Ovary (tissue), 9 donors: Measurements from ENCODE around the gene MBNL2. TPM values are rescaled to one million over a fixed set of nuclear protein-coding genes. Genes with fewer than 3 reads are reported as not detected.

ENCODE experiments used
- DNase-seq, 5 donors: peaks; one replicate each; pipeline ENCODE4 v3.0.0-alpha.2; 2019 to 2020
- H3K27ac ChIP-seq, 2 donors: fragments of 200-600 bp; one replicate each; pipeline versions ENCODE4 v1.5.1 to v1.8.0; 2019 to 2022
- H3K27me3 ChIP-seq: fragments of 200-600 bp; one replicate; pipeline ENCODE4 v1.8.0; 2022
- H3K36me3 ChIP-seq: fragments of 200-600 bp; sonication (generic); one replicate; pipeline ENCODE4 v1.5.1; 2019
- H3K4me1 ChIP-seq: one replicate; pipeline ENCODE4 v1.8.1; 2013; ENCODE audit warnings: mild to moderate bottlenecking, moderate library complexity; ENCODE audit not compliant: insufficient read depth
- H3K4me3 ChIP-seq: fragments of 200-600 bp; sonication (generic); one replicate; pipeline ENCODE4 v1.5.1; 2017
- H3K9me3 ChIP-seq, 2 donors: fragments of 200-600 bp in 1 of 2; sonication (generic) in 1 of 2; one replicate each; pipeline versions ENCODE4 v1.5.1 to v1.8.1; 2013 to 2019; ENCODE audit warnings: mild to moderate bottlenecking in 1 of 2, moderate library complexity in 1 of 2
- CTCF ChIP-seq, 3 donors: fragments of 450-650 bp in 2 of 3; fragments of 200-600 bp in 1 of 3; IDR thresholded peaks; one replicate each; pipeline versions ENCODE4 v1.5.1 to v1.8.0; 2016 to 2022; ENCODE audit warnings: antibody characterized with exemption in 3 of 3, mild to moderate bottlenecking in 1 of 3
- EP300 ChIP-seq: sonication (generic); formaldehyde crosslinking; IDR thresholded peaks from one replicate; pipeline ENCODE4 v1.6.1; 2017; ENCODE audit warnings: antibody characterized with exemption
- POLR2A ChIP-seq: fragments of 450-650 bp; IDR thresholded peaks from one replicate; pipeline ENCODE4 v1.6.1; 2017; ENCODE audit warnings: antibody characterized with exemption, mild to moderate bottlenecking, moderate library complexity
- WGBS, 3 donors: extraction: QIAGEN DNeasy Blood & Tissue Kit in 1 of 3; methylation state at CpG; one replicate each; pipeline versions ENCODE4 v1.1.5 to v1.1.7; 2013 to 2017; 5-methylcytosine and 5-hydroxymethylcytosine counted together
- intact Hi-C, 4 donors: fragments of 100-400 bp; cut with DNase I; formaldehyde crosslinking; loops; one replicate each; pipeline versions ENCODE4 v1.11.0 to v1.15.1; 2022 to 2023
- polyA plus RNA-seq, 2 donors: library from polyadenylated mRNA; stranded (reverse); fragments of 200-250 nt in 1 of 2; fragments of 350-450 nt in 1 of 2; fragmentation: Illumina TruSeq in 1 of 2; extraction: RNeasy Lipid Tissue Mini Kit (QIAGEN cat#74804) in 1 of 2; gene quantifications; one replicate each; pipeline ENCODE4 v1.2.3, GENCODE V29; 2013 to 2014
- total RNA-seq, 7 donors: library from RNA; depleted of rRNA in 2 of 7; stranded (reverse); fragments of >200 nt in 2 of 7; fragmentation: NEBNext Ultra II Directional in 3 of 7; extraction: Animal tissue kit (Norgen Biotek cat#: 25700) in 3 of 7; gene quantifications; one replicate each; pipeline versions ENCODE4 v1.1.0 to v1.2.4, GENCODE V29; 2016 to 2023
- donor health status: DM: no; HTN: no; CAD: no; lungs with moderate emphysema.
- donor health status: DM: no; HTN: no; CAD: no.
- donor health status: Bipolar disorder and iron deficiency.
- donor health status: DM: yes; HTN: yes; CAD: no.
- donor health status: DM: no; HTN: no; CAD: no.
- donor health status: DM: yes; HTN: yes; CAD: no.

Gene MBNL2
- total and polyA plus RNA-seq, 9 donors = 43.7 to 110 (median 92.1) TPM

GRCh38 chr13:97229699-97230098 is 7.6 kb downstream of the MBNL2 start:
- intact Hi-C loops = loop anchor here in 2 of 4 donors (10.0 kb wide), 2 partner anchors 115 to 205 kb away; partner anchors contain the start of gene RAP2A (in 1 of the 2)
- Histone ChIP-seq H3K9me3 (no peaks in the 10 kb centered on the region), H3K27ac (no peak overlapping the region), H3K4me3 (no peak overlapping the region), H3K4me1 (peaks cover 26% of the 10 kb centered on the region), H3K36me3 (no peaks in the 10 kb centered on the region), H3K27me3 (no peaks in the 10 kb centered on the region)
- no peak for DNase-seq
- 93 to 96% (median 94%) methylated on average over 3 of the region's 3 CpGs for WGBS, 3 donors
- TF ChIP-seq CTCF (IDR thresholded peaks at IDR 0.05) (no peak), EP300 (no peak), POLR2A (no peak)

- WGBS, 3 donors = 53 to 58% (median 54%) methylated on average over 4 of the region's 4 CpGs
- DNase-seq = no peak
- Histone ChIP-seq H3K36me3 (no peaks in the 10 kb centered on the region), H3K4me1 (peaks cover 27% of the 10 kb centered on the region), H3K27ac (no peak overlapping the region), H3K27me3 (no peaks in the 10 kb centered on the region), H3K4me3 (no peak overlapping the region), H3K9me3 (no peaks in the 10 kb centered on the region)
- intact Hi-C loops = no loop called here
- no peak for TF ChIP-seq CTCF (IDR thresholded peaks at IDR 0.05)
- TF ChIP-seq EP300 = no peak
- no peak for TF ChIP-seq POLR2A
Observed at GRCh38 chr13:97231118-97231828, 9.1 kb downstream of the MBNL2 start.

GRCh38 chr13:97231829-97232196 is 9.7 kb downstream of the MBNL2 start:
- Histone ChIP-seq H3K27ac (no peak overlapping the region), H3K36me3 (no peaks in the 10 kb centered on the region), H3K9me3 (no peaks in the 10 kb centered on the region), H3K27me3 (no peaks in the 10 kb centered on the region), H3K4me3 (no peak overlapping the region), H3K4me1 (peaks cover 25% of the 10 kb centered on the region)
- intact Hi-C loops = no loop called here
- DNase-seq = no peak
- 38 to 45% (median 43%) methylated on average over 6 of the region's 6 CpGs for WGBS, 3 donors
- no peak for TF ChIP-seq POLR2A
- TF ChIP-seq EP300 = no peak
- TF ChIP-seq CTCF (IDR thresholded peaks at IDR 0.05) = no peak

GRCh38 chr13:97233499-97233898 is 11.4 kb downstream of the MBNL2 start:
- no peak overlapping the region for H3K27ac ChIP-seq
- no peaks in the 10 kb centered on the region for H3K36me3 ChIP-seq
- intact Hi-C loops = no loop called here
- H3K9me3 ChIP-seq = no peaks in the 10 kb centered on the region
- no peak overlapping the region for H3K4me3 ChIP-seq
- TF ChIP-seq POLR2A = no peak
- TF ChIP-seq CTCF (IDR thresholded peaks at IDR 0.05) = no peak
- no peak for TF ChIP-seq EP300
- no peaks in the 10 kb centered on the region for H3K27me3 ChIP-seq
- DNase-seq = no peak
- H3K4me1 ChIP-seq = peaks cover 23% of the 10 kb centered on the region
- WGBS, 3 donors = 95 to 97% (median 96%) methylated on average over 1 of the region's 1 CpG
